D341Med (cell line): ENCODE results near the gene CD34.
A peak's percentile ranks its signal among the peaks of the same experiment; 100 is the strongest.
"Not testable (repeated sequence)": the region's sequence is repeated elsewhere in the genome, so short reads cannot be mapped to it uniquely, and the experiment has no call there.

Source experiments
- DNase-seq: peaks from one replicate; pipeline ENCODE4 v3.0.0; 2012; ENCODE audit warnings: low spot score

CD34 gene, protein sequence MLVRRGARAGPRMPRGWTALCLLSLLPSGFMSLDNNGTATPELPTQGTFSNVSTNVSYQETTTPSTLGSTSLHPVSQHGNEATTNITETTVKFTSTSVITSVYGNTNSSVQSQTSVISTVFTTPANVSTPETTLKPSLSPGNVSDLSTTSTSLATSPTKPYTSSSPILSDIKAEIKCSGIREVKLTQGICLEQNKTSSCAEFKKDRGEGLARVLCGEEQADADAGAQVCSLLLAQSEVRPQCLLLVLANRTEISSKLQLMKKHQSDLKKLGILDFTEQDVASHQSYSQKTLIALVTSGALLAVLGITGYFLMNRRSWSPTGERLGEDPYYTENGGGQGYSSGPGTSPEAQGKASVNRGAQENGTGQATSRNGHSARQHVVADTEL

DNA sequence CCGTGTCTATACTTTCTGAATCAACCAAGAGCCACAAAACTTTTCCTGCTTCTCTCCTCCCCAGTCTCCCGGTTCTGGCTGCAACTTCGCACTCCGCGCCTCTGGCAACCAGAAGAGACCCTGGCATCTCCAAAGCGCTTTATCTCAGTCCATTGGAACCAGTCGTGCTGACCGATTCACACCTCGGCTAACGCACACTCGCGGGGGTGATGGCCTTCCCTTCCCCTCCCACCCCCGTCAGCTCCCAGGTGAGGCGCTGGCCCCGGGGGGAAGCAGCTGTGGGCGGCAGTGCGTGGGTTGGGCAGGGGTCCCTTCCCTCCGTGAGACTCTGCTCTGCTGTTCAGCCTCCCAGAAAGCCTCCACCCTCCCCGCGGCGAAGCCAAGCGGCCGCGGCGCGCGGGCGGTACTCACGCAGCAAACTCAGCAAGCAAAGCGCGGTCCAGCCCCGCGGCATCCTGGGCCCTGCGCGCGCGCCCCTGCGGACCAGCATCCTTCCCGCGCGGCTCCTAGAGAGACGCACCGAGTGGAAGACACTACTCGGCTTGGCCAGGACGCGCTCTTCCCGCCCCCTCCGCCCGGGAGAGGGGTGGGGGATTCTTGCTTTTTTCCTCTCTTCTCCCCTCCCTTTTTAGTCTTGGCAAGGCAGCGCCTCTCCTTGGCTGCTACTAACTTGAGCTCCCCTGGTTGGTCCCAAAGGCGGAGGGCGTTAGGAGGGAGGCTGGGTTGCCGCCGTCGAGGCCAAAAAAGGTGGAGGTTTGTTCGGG is at the start of gene CD34:
Gene CD34, minus strand, starts transcription at position 535 of the 764 bp plus-strand sequence. Its CDS starts 45 bp downstream, at position 490.
- DNase-seq = peak; percentile 43

DNA sequence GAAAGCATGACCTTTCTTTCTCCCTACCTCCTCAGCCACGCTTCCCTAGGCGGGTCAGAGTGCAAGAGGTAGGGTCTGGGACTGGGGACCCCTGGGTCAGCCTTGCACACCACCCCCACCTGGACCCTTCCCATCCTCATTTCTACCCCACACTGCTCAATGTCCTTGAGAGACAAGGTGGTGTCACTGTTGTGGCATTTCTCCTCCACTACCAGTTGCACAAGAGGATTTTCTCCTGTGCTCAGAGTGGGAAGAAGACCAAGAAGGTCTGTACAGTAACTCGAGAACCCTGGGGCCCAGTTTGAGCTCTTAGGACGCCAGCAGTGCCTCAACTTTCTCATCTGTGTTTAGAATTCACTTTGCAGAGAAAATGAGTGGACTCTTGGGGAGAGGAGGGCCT is 49.4 kb upstream of the CD34 start:
- DNase-seq = no peak

GRCh38 chr1:207959910-207960309 is 49.0 kb upstream of the CD34 start:
- no peak for DNase-seq

- no peak for DNase-seq
Observed at GRCh38 chr1:207959141-207959825, 48.4 kb upstream of the CD34 start.

DNA sequence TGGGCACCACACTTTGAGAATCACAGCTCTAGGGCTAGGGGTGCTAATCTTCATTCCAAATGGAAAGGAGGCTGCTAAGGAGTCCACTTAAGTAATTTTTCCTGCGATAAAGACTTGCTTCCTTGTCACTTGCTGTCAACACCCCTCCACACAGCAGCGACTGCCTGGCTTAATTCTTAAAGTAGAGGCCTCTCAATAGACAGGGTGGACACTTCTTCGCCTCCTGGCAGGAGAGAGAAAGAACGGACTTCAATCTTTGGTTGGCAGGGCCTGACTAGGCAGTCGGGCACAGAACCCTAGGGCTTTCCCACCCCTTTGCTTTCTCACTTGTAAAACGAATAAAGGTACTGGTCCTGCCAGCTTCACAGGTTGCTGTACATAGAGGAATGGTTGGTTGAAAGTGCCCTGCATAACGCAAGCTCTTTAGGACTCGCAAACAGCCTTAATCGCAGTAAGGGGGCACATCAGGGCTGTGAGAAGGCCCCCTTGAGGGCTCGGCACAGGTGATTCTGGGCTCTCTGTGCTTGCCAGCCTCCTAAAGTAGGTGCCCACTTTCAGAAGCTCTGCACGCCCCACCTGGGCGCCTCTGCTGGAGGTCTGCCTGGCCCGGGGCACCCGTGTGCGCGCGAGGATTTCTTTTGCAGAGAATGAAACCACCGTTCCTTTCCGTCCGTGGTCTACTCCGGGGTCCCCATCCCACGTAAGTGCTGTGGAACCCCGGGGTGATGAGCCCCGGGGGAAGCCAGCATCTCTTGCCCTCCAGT is 47.6 kb upstream of the CD34 start:
- no peak for DNase-seq

DNA sequence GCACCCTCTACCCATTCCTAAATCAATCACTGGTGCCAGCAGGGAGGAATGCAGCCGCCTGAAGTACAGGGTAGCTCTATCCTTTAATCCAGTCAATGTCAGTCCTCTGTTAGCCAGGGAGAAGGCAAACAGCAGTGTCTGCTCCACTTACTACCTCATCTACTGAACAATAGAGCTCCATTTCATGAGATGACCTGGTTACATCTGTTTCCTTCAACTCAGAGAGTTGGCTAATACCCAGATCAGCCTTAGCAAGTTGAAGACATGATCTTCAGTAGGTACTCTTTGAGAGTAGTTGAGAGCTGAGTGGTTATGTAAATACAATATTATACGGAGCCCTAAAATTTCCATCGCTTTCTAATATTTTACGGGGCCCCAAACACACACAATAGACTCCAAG is 46.1 kb upstream of the CD34 start:
- no peak for DNase-seq

- no peak for DNase-seq
Observed at GRCh38 chr1:207954104-207954503, 43.2 kb upstream of the CD34 start.

GRCh38 chr1:207952617-207953542 is 42.0 kb upstream of the CD34 start:
- no peak for DNase-seq

DNA sequence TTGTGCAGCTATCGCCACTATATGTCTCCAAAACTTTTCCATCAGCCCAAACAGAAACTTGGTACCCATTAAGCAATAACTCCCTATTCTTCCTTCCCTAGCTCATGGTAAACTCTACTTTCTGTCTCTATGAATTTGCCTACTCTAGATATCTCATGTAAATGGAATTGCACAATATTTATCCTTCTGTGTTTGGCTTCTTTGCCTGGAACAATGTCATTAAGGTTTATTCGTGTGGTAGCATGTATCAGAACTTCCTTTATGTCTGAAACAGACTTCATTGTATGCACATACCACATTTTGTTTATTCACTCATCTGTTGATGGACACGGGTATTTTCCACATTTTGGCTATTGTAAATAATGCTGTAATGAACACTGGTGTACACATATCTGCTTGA is 40.7 kb upstream of the CD34 start:
- no peak for DNase-seq

DNA sequence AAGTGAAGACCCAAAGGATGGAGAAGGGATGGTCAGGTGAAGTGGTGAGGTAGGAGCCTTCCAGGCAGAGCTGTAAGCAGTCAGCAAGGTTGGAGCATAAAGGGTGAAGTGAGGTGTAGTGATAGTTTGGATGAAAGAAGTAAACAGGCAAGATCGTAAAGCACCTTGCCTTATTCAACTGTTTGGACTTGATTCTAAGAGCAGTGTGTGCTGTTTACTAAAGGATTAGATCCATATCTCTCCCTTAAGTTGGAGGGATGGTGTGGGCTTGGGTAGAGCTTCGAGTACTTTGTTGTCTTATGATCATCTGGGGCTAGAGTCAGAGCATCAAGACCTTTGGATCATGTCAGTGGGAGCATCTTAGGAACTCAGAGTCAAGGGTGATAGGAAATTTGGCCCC is 39.8 kb upstream of the CD34 start:
- DNase-seq = no peak

- DNase-seq = no peak
Observed at GRCh38 chr1:207949571-207950195, 38.8 kb upstream of the CD34 start.

- DNase-seq = no peak
Observed at GRCh38 chr1:207948536-207949250, 37.8 kb upstream of the CD34 start.

DNA sequence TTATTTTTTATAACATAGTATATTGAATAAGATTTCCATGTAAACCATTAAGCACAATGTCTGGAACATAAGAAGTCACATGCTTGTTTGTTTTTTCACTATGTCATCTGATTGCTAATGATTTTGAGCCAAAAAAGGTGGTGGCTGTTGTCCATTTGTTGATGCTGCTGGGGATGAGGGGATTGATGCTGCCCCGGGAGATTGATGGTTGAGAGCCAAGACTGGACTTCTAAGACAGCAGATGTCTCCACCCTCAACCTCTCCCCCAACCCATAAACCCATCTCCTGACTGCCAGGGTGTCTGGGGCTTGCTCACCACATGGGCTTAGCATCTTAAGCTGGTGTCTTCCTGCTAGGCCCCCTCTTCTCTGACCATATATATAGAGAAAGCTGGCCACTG is 35.8 kb upstream of the CD34 start:
- DNase-seq = no peak

GRCh38 chr1:207944571-207944970 is 33.6 kb upstream of the CD34 start:
- no peak for DNase-seq

DNA sequence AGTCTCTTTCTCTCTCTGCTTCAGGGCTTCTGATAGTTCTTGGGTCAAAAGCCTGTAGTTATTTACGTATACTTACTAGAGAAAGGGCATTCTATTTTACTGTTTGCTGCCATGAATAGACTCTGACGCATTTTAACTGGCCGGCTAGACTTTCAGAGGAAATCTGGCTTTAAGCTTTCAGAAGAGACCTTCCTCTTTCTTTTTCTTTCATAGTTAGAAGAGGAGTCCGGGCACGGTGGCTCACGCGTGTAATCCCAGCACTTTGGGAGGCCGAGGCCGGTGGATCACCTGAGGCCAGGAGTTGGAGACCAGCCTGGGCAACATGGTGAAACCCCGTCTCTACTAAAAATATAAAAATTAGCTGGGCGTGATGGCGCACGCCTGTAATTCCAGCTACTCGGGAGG is 31.4 kb upstream of the CD34 start:
- DNase-seq = not testable (repeated sequence)

- DNase-seq = no peak
Observed at GRCh38 chr1:207941665-207942064, 30.7 kb upstream of the CD34 start.

DNA sequence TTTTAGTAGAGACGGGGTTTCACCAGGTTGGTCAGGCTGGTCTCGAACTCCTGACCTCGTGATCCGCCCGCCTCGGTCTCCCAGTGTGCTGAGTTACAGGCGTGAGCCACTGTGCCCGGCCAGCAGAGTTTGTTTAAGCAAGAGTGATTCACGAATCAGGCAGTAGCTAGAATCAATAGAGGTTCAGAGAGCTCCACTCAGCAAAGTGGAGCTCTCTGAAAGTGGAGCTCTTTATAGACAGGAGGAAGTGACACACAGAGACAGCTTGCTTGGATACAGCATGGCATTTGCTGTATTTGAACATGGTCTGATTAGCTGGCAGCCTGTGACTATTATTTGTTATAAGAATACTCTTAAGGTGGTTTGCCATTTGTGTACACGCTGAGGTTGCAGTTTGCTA is 27.1 kb upstream of the CD34 start:
- no peak for DNase-seq

GRCh38 chr1:207937204-207937603 is 26.3 kb upstream of the CD34 start:
- DNase-seq = no peak

DNA sequence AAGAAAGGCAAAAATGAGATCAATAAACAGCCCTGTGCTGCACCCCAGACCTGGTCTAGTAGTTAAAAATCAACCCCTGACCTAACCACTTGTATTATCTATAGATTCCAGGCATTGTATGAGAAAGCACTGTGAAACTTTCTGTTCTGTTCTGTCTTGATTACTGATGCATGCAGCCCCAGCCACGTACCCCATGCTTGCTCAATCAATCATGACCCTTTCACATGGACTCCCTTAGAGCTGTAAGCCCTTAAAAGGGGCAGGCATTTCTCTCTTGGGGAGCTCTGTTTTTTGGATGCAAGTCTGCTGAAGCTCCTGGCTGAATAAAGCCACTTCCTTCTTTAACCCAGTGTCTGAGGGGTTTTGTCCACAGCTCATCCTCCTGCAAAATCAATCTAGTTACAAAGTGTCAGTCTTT is 24.2 kb upstream of the CD34 start:
- no peak for DNase-seq
